ENCODE data around the gene ITGA2. TPM values are rescaled to one million over a fixed set of nuclear protein-coding genes. Genes with fewer than 3 reads are reported as not detected.

The ITGA2 gene
- total RNA-seq, 1 experiment from 2014 or later, result 36.7 TPM

GRCh38 chr5:53071298-53071697, 82.1 kb downstream of the ITGA2 start:
- no peak overlapping the region for H3K27ac ChIP-seq (ENCODE audit: low read length)
- POLR2A ChIA-PET (ENCODE audit: unreplicated experiment), result interaction anchor here (0.5 kb wide), 1 partner anchor 39 kb away, joined by 3 read pairs; no protein-coding TSS in a partner anchor
- intact Hi-C loops (cut with micrococcal nuclease), result no loop called here

GRCh38 chr5:53071738-53072137, 82.6 kb downstream of the ITGA2 start:
- no peak for ATAC-seq
- Histone ChIP-seq H2AFZ (ENCODE audit: low read length) (no peak overlapping the region), H3K4me1 (ENCODE audit: insufficient read depth, low read length) (peaks cover 18% of the 10 kb centered on the region), H3K36me3 (ENCODE audit: low read depth, low read length) (peaks cover 87% of the 10 kb centered on the region), H3K4me3 (ENCODE audit: low read length) (no peak overlapping the region), H3K9ac (ENCODE audit: low read length) (no peak overlapping the region), H3K4me2 (ENCODE audit: low read length) (no peak overlapping the region), H3K27ac (ENCODE audit: low read length) (no peak overlapping the region), H3K27me3 (ENCODE audit: low read length) (no peaks in the 10 kb centered on the region), H3K9me2 (replicated peaks; ENCODE audit: low read length) (no peaks in the 10 kb centered on the region), H3F3A (ENCODE audit: low read length, unreplicated experiment) (peaks cover 4% of the 10 kb centered on the region), H3K79me2 (ENCODE audit: low read length) (no peaks in the 10 kb centered on the region), H3K9me3 (ENCODE audit: low read length) (no peaks in the 10 kb centered on the region), H4K20me1 (ENCODE audit: low read length) (no peaks in the 10 kb centered on the region)
- intact Hi-C loops (cut with micrococcal nuclease), result no loop called here
- no peak for DNase-seq
- POLR2A ChIA-PET (ENCODE audit: unreplicated experiment), result interaction anchor here (0.5 kb wide), 1 partner anchor 40 kb away, joined by 3 read pairs; no protein-coding TSS in a partner anchor
- CTCF ChIA-PET, result no interaction called here
- BruUV-seq (replicated peaks), result no TSS peak
- TF ChIP-seq EZH2 (IDR thresholded peaks at IDR 0.05; ENCODE audit: low read length, unreplicated experiment) (no peak), EZH2phosphoT487 (IDR thresholded peaks at IDR 0.05; ENCODE audit: borderline replicate concordance, low read length) (no peak), CTCF (conservative IDR thresholded peaks at IDR 0.05; ENCODE audit: low read depth, low read length) (no peak)

More at GRCh38 chr5:53071298-53071697, 82.1 kb downstream of the ITGA2 start:
- H3K4me1 ChIP-seq (ENCODE audit: insufficient read depth, low read length), result peaks cover 18% of the 10 kb centered on the region
- no peak for TF ChIP-seq CTCF (conservative IDR thresholded peaks at IDR 0.05; ENCODE audit: low read depth, low read length)
- TF ChIP-seq EZH2phosphoT487 (IDR thresholded peaks at IDR 0.05; ENCODE audit: borderline replicate concordance, low read length), result no peak
- TF ChIP-seq EZH2 (IDR thresholded peaks at IDR 0.05; ENCODE audit: low read length, unreplicated experiment), result no peak
- no peak overlapping the region for H3K4me3 ChIP-seq (ENCODE audit: low read length)
- no peak for ATAC-seq
- H4K20me1 ChIP-seq (ENCODE audit: low read length), result no peaks in the 10 kb centered on the region
- no peaks in the 10 kb centered on the region for H3K27me3 ChIP-seq (ENCODE audit: low read length)
- H3K79me2 ChIP-seq (ENCODE audit: low read length), result no peaks in the 10 kb centered on the region
- CTCF ChIA-PET, result no interaction called here
- peaks cover 84% of the 10 kb centered on the region for H3K36me3 ChIP-seq (ENCODE audit: low read depth, low read length)
- no peak overlapping the region for H2AFZ ChIP-seq (ENCODE audit: low read length)
- H3K9me3 ChIP-seq (ENCODE audit: low read length), result no peaks in the 10 kb centered on the region
- H3K9ac ChIP-seq (ENCODE audit: low read length), result no peak overlapping the region
- H3K9me2 ChIP-seq (replicated peaks; ENCODE audit: low read length), result no peaks in the 10 kb centered on the region
- BruUV-seq (replicated peaks), result no TSS peak
- H3F3A ChIP-seq (ENCODE audit: low read length, unreplicated experiment), result peaks cover 4% of the 10 kb centered on the region
- no peak for DNase-seq
- no peak overlapping the region for H3K4me2 ChIP-seq (ENCODE audit: low read length)

- H3K4me2 ChIP-seq (ENCODE audit: low read length), result no peak overlapping the region
- no peaks in the 10 kb centered on the region for H3K9me3 ChIP-seq (ENCODE audit: low read length)
- H3F3A ChIP-seq (ENCODE audit: low read length, unreplicated experiment), result peaks cover 4% of the 10 kb centered on the region
- H2AFZ ChIP-seq (ENCODE audit: low read length), result no peak overlapping the region
- ATAC-seq (no peak), DNase-seq (no peak)
- H3K9ac ChIP-seq (ENCODE audit: low read length), result no peak overlapping the region
- H3K9me2 ChIP-seq (replicated peaks; ENCODE audit: low read length), result no peaks in the 10 kb centered on the region
- peaks cover 86% of the 10 kb centered on the region for H3K36me3 ChIP-seq (ENCODE audit: low read depth, low read length)
- H3K79me2 ChIP-seq (ENCODE audit: low read length), result no peaks in the 10 kb centered on the region
- TF ChIP-seq EZH2phosphoT487 (IDR thresholded peaks at IDR 0.05; ENCODE audit: borderline replicate concordance, low read length) (no peak), CTCF (conservative IDR thresholded peaks at IDR 0.05; ENCODE audit: low read depth, low read length) (no peak)
- no peak overlapping the region for H3K27ac ChIP-seq (ENCODE audit: low read length)
- peaks cover 17% of the 10 kb centered on the region for H3K4me1 ChIP-seq (ENCODE audit: insufficient read depth, low read length)
- no peak overlapping the region for H3K4me3 ChIP-seq (ENCODE audit: low read length)
- BruUV-seq (replicated peaks), result no TSS peak
- ChIA-PET CTCF (no interaction called here), POLR2A (ENCODE audit: unreplicated experiment) (no interaction called here)
- intact Hi-C loops (cut with micrococcal nuclease), result no loop called here
- H3K27me3 ChIP-seq (ENCODE audit: low read length), result no peaks in the 10 kb centered on the region
- H4K20me1 ChIP-seq (ENCODE audit: low read length), result no peaks in the 10 kb centered on the region
Measured at GRCh38 chr5:53073348-53073747, 84.2 kb downstream of the ITGA2 start.
